SU-DHL-6 (cell line): ENCODE measurements around the gene HLA-B.

Experiments
- H2AFZ ChIP-seq: fragments of 200-600 bp; sonication (generic); 2 replicates; pipeline ENCODE4 v1.6.1; 2014; ENCODE audit warnings: low read depth, mild to moderate bottlenecking, moderate library complexity, mixed read lengths, antibody characterized with exemption, low read length; ENCODE audit not compliant: severe bottlenecking
- H3F3A ChIP-seq: fragments of 200-600 bp; shearing (Covaris generic); 2 replicates; pipeline ENCODE4 v1.6.0; 2016; ENCODE audit warnings: antibody characterized with exemption, mild to moderate bottlenecking; ENCODE audit not compliant: insufficient read depth
- H3K27ac ChIP-seq: fragments of 200-600 bp; sonication (generic); 2 replicates; pipeline ENCODE4 v1.5.1; 2016; ENCODE audit warnings: low read depth, mild to moderate bottlenecking, low read length, moderate library complexity, mixed read lengths
- H3K27me3 ChIP-seq: fragments of 200-600 bp; sonication (generic), shearing (Covaris generic); 2 replicates; pipeline ENCODE4 v1.6.0; 2014; ENCODE audit warnings: mild to moderate bottlenecking, low read length
- H3K36me3 ChIP-seq: fragments of 200-600 bp; sonication (generic); 2 replicates; pipeline ENCODE4 v1.6.1; 2014; ENCODE audit warnings: mild to moderate bottlenecking, low read length, mixed read lengths
- H3K4me2 ChIP-seq: fragments of 300-600, 200-600 bp; shearing (Covaris generic), sonication (generic); 2 replicates; pipeline ENCODE4 v1.6.0; 2014; ENCODE audit warnings: low read length, low read depth, mild to moderate bottlenecking; ENCODE audit not compliant: poor library complexity, severe bottlenecking
- H3K4me3 ChIP-seq: fragments of 200-600 bp; sonication (generic); 2 replicates; pipeline ENCODE4 v1.5.1; 2014; ENCODE audit warnings: antibody characterized with exemption, low read length, mild to moderate bottlenecking, mixed read lengths; ENCODE audit not compliant: insufficient read depth, poor library complexity, severe bottlenecking
- H3K79me2 ChIP-seq: fragments of 200-600 bp; sonication (generic); 2 replicates; pipeline ENCODE4 v1.6.1; 2014; ENCODE audit warnings: mild to moderate bottlenecking, low read length, moderate library complexity; ENCODE audit not compliant: insufficient read depth
- H3K9ac ChIP-seq: fragments of 200-600 bp; sonication (generic); 2 replicates; pipeline ENCODE4 v1.7.0; 2014; ENCODE audit warnings: mild to moderate bottlenecking, low read length
- H3K9me2 ChIP-seq: fragments of 200-600 bp; sonication (generic); replicated peaks from 2 replicates; pipeline ENCODE4 v1.6.1; 2014; ENCODE audit warnings: low read length; ENCODE audit not compliant: insufficient read depth
- H3K9me3 ChIP-seq: fragments of 200-600 bp; sonication (generic); 2 replicates; pipeline ENCODE4 v1.6.1; 2014; ENCODE audit warnings: low read length, mixed read lengths; ENCODE audit not compliant: insufficient read depth
- H4K20me1 ChIP-seq: fragments of 200-600 bp; sonication (generic); 2 replicates; pipeline ENCODE4 v1.6.1; 2014; ENCODE audit warnings: low read depth, mild to moderate bottlenecking, antibody characterized with exemption, low read length, moderate library complexity, mixed read lengths
- EZH2phosphoT487 ChIP-seq: fragments of 200-600 bp; sonication (generic), shearing (Covaris generic); conservative IDR thresholded peaks from 2 replicates; pipeline ENCODE4 v1.6.1; 2018; ENCODE audit warnings: mild to moderate bottlenecking, antibody characterized with exemption, low read length, moderate library complexity, mixed read lengths
- TF ChIP-seq, protein P1 (sequence below): fragments of 200-600 bp; sonication (generic); IDR thresholded peaks from one replicate; pipeline ENCODE4 v1.5.1; 2017; ENCODE audit warnings: antibody characterized with exemption, mild to moderate bottlenecking, low read length, moderate library complexity; ENCODE audit not compliant: insufficient read depth, poor library complexity, severe bottlenecking

The HLA-B gene

DNA sequence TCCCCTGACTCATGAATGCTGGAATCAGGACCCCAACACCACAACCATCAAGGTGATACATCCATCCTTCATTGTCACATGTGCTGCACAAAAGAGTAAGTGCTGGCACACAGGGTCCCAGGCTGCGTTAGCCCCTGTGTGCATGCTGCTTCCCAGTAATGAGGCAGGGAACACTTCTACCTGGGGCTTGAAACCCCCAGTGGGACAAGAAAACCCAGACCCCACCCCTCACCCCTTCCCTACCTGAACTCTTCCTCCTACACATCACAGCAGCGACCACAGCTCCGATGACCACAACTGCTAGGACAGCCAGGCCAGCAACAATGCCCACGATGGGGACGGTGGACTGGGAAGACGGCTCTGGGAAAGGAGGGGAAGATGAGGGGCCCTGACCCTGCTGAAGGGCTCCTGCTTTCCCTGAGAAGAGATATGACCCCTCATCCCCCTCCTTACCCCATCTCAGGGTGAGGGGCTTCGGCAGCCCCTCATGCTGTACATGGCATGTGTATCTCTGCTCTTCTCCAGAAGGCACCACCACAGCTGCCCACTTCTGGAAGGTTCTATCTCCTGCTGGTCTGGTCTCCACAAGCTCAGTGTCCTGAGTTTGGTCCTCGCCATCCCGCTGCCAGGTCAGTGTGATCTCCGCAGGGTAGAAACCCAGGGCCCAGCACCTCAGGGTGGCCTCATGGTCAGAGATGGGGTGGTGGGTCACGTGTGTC is 2.0 kb downstream of the HLA-B start:
- H3K36me3 ChIP-seq: no peaks in the 10 kb centered on the region
- H3K9me3 ChIP-seq: no peaks in the 10 kb centered on the region
- H3K27me3 ChIP-seq: no peaks in the 10 kb centered on the region
- H3K9me2 ChIP-seq: no peaks in the 10 kb centered on the region
- no peak overlapping the region for H3K27ac ChIP-seq
- no peak overlapping the region for H3K9ac ChIP-seq
- H3F3A ChIP-seq: no peaks in the 10 kb centered on the region
- TF ChIP-seq, protein P1, sequence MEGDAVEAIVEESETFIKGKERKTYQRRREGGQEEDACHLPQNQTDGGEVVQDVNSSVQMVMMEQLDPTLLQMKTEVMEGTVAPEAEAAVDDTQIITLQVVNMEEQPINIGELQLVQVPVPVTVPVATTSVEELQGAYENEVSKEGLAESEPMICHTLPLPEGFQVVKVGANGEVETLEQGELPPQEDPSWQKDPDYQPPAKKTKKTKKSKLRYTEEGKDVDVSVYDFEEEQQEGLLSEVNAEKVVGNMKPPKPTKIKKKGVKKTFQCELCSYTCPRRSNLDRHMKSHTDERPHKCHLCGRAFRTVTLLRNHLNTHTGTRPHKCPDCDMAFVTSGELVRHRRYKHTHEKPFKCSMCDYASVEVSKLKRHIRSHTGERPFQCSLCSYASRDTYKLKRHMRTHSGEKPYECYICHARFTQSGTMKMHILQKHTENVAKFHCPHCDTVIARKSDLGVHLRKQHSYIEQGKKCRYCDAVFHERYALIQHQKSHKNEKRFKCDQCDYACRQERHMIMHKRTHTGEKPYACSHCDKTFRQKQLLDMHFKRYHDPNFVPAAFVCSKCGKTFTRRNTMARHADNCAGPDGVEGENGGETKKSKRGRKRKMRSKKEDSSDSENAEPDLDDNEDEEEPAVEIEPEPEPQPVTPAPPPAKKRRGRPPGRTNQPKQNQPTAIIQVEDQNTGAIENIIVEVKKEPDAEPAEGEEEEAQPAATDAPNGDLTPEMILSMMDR: no peak
- TF ChIP-seq EZH2phosphoT487: no peak
- H3K79me2 ChIP-seq: no peaks in the 10 kb centered on the region
- no peak overlapping the region for H2AFZ ChIP-seq
- no peak overlapping the region for H3K4me2 ChIP-seq
- H3K4me3 ChIP-seq: no peak overlapping the region
- H4K20me1 ChIP-seq: no peaks in the 10 kb centered on the region

DNA sequence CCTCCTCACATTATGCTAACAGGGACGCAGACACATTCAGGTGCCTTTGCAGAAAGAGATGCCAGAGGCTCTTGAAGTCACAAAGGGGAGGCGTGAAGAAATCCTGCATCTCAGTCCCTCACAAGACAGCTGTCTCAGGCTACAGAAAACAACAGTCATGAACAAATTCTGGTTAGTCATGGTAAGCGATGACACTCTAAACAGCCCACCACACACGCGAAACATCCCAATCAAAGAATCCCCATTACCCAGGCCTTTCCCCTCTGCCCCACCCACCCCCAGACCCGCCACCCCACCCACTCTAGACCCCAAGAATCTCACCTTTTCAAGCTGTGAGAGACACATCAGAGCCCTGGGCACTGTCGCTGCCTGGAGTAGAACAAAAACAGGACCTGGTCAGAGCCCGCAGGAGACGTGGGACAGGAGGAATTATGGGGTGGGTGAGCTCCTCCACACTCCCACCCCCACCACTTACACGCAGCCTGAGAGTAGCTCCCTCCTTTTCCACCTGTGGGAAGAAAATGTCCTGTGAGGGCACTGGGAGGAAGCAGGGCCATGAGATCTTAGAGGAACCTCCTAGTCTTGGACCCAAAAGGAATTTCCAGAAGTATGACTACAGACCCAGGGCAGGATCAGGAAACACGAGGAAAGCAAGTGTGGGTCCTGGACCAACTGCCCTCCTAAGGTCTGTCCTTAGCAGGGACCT is 2.7 kb downstream of the HLA-B start:
- no peaks in the 10 kb centered on the region for H3K27me3 ChIP-seq
- H3K4me3 ChIP-seq: no peak overlapping the region
- H3K79me2 ChIP-seq: no peaks in the 10 kb centered on the region
- no peaks in the 10 kb centered on the region for H3K9me2 ChIP-seq
- no peak overlapping the region for H3K4me2 ChIP-seq
- H3K9ac ChIP-seq: no peak overlapping the region
- no peaks in the 10 kb centered on the region for H3K9me3 ChIP-seq
- no peaks in the 10 kb centered on the region for H3K36me3 ChIP-seq
- H3F3A ChIP-seq: no peaks in the 10 kb centered on the region
- no peak overlapping the region for H2AFZ ChIP-seq
- TF ChIP-seq, protein P1: no peak
- TF ChIP-seq EZH2phosphoT487: no peak
- H3K27ac ChIP-seq: no peak overlapping the region
- H4K20me1 ChIP-seq: no peaks in the 10 kb centered on the region

GRCh38 chr6:31353384-31353945 is 3.5 kb downstream of the HLA-B start:
- Histone ChIP-seq H3F3A (no peaks in the 10 kb centered on the region), H3K36me3 (no peaks in the 10 kb centered on the region), H3K27me3 (no peaks in the 10 kb centered on the region), H3K4me2 (no peak overlapping the region), H3K79me2 (no peaks in the 10 kb centered on the region), H3K4me3 (no peak overlapping the region), H4K20me1 (no peaks in the 10 kb centered on the region), H3K9me3 (no peaks in the 10 kb centered on the region), H3K9ac (no peak overlapping the region), H2AFZ (no peak overlapping the region), H3K27ac (no peak overlapping the region), H3K9me2 (no peaks in the 10 kb centered on the region)
- TF ChIP-seq, protein P1: no peak
- TF ChIP-seq EZH2phosphoT487: no peak
